ENCODE data around the gene LENG9.
"Not testable (repeated sequence)": the region's sequence is repeated elsewhere in the genome, so short reads cannot be mapped to it uniquely, and the experiment has no call there.

The LENG9 gene

DNA sequence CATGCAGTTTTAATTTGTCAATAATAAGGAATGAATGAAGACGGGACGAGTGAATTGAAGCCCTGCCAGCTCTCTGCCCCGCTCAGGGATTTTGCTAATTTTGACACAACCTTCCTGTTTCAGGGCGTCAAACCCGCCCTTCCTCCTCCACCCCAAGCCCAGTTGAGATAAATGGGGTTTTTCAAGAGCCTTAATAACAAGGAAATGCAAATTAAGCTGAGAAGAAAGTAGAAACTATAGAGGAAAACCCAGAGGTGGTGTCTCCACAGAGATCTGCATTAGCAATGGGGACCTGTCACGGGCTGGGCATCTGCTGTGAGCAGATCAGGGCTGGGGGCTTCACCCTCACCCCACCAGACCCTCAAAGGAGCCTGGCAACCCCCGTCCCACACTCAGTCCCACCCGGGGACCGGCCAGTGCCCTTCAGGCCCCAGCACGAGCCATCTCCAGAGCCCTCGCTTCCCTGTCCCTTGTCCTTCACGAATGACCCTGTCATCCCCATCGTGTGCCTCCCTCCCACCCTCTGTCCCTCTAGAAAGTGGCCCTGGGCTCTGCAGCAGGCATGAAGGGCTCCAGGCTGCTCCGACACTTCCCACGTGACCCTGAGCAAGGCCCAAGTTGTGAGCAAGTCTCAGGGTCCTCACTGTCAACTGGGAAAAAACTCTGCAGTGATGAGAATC is 43.6 kb upstream of the LENG9 start:
- not testable (repeated sequence) for H2BK120ac ChIP-seq (ENCODE audit: low read depth, low read length); H3K4ac ChIP-seq (ENCODE audit: low read length); H3K27ac ChIP-seq (replicated peaks; ENCODE audit: low read length); H3K9me3 ChIP-seq (replicated peaks in 1 of 2; ENCODE audit: control insufficient read depth in 2 of 2, insufficient read depth in 1 of 2, low read depth in 1 of 2, low read length in 2 of 2); H3K4me3 ChIP-seq (ENCODE audit: low read length in 2 of 2); DNase-seq (ENCODE audit: low spot score); H3K27me3 ChIP-seq (ENCODE audit: control insufficient read depth in 3 of 3, insufficient read depth in 3 of 3, low read depth in 1 of 3, low read length in 3 of 3); H2BK15ac ChIP-seq (ENCODE audit: low read length); H2AFZ ChIP-seq (ENCODE audit: low read length); H3K23ac ChIP-seq (ENCODE audit: low read depth, low read length, poor library complexity); H3K18ac ChIP-seq (ENCODE audit: low read length); H2BK12ac ChIP-seq (ENCODE audit: low read length); H4K8ac ChIP-seq (ENCODE audit: low read depth, low read length); H3K9ac ChIP-seq (ENCODE audit: low read depth, low read length, poor library complexity); H2AK5ac ChIP-seq (ENCODE audit: low read depth, low read length); H3K36me3 ChIP-seq (replicated peaks in 1 of 2; ENCODE audit: control insufficient read depth in 2 of 2, insufficient read depth in 2 of 2, low read length in 2 of 2); H2BK5ac ChIP-seq (ENCODE audit: low read length); H3K4me1 ChIP-seq (ENCODE audit: control insufficient read depth in 2 of 2, insufficient read depth in 1 of 2, low read depth in 1 of 2, low read length in 2 of 2); H3K4me2 ChIP-seq (ENCODE audit: insufficient read depth, low read length, poor library complexity, severe bottlenecking); H3K79me1 ChIP-seq (ENCODE audit: low read depth, low read length); H4K91ac ChIP-seq (ENCODE audit: low read depth, low read length, poor library complexity); H3K14ac ChIP-seq (ENCODE audit: low read length)
- WGBS, 2 donors (ENCODE audit: extremely low coverage in 2 of 2, insufficient read length in 2 of 2, insufficient replicate concordance in 1 of 2): no CpG with 5 or more reads among the region's 15 CpGs

- H2AFZ ChIP-seq (ENCODE audit: low read length): no peak overlapping the region
- no peaks in the 10 kb centered on the region for H3K36me3 ChIP-seq (replicated peaks in 1 of 2; ENCODE audit: control insufficient read depth in 2 of 2, insufficient read depth in 2 of 2, low read length in 2 of 2)
- H3K9me3 ChIP-seq (replicated peaks in 1 of 2; ENCODE audit: control insufficient read depth in 2 of 2, insufficient read depth in 1 of 2, low read depth in 1 of 2, low read length in 2 of 2): peaks cover 0 to 4% of the 10 kb centered on the region in 2 donors
- H3K79me1 ChIP-seq (ENCODE audit: low read depth, low read length): no peaks in the 10 kb centered on the region
- no peak overlapping the region for H4K91ac ChIP-seq (ENCODE audit: low read depth, low read length, poor library complexity)
- H2BK120ac ChIP-seq (ENCODE audit: low read depth, low read length): no peak overlapping the region
- no peak overlapping the region for H3K4ac ChIP-seq (ENCODE audit: low read length)
- H2BK12ac ChIP-seq (ENCODE audit: low read length): no peak overlapping the region
- no peak overlapping the region for H3K27ac ChIP-seq (replicated peaks; ENCODE audit: low read length)
- H3K9ac ChIP-seq (ENCODE audit: low read depth, low read length, poor library complexity): no peak overlapping the region
- H3K4me1 ChIP-seq (ENCODE audit: control insufficient read depth in 2 of 2, insufficient read depth in 1 of 2, low read depth in 1 of 2, low read length in 2 of 2): no peaks in the 10 kb centered on the region
- no peak overlapping the region for H2BK5ac ChIP-seq (ENCODE audit: low read length)
- H4K8ac ChIP-seq (ENCODE audit: low read depth, low read length): no peak overlapping the region
- no CpG with 5 or more reads among the region's 10 CpGs for WGBS, 2 donors (ENCODE audit: extremely low coverage in 2 of 2, insufficient read length in 2 of 2, insufficient replicate concordance in 1 of 2)
- DNase-seq (ENCODE audit: low spot score): no peak
- H3K27me3 ChIP-seq (ENCODE audit: control insufficient read depth in 3 of 3, insufficient read depth in 3 of 3, low read depth in 1 of 3, low read length in 3 of 3): peaks cover 0 to 10% (median 0%) of the 10 kb centered on the region in 3 experiments
- H3K4me2 ChIP-seq (ENCODE audit: insufficient read depth, low read length, poor library complexity, severe bottlenecking): no peak overlapping the region
- no peak overlapping the region for H2BK15ac ChIP-seq (ENCODE audit: low read length)
- H3K14ac ChIP-seq (ENCODE audit: low read length): no peak overlapping the region
- H3K23ac ChIP-seq (ENCODE audit: low read depth, low read length, poor library complexity): no peak overlapping the region
- no peak overlapping the region for H3K4me3 ChIP-seq (ENCODE audit: low read length in 2 of 2)
- no peak overlapping the region for H2AK5ac ChIP-seq (ENCODE audit: low read depth, low read length)
- no peak overlapping the region for H3K18ac ChIP-seq (ENCODE audit: low read length)
These were observed 42.5 kb upstream of the LENG9 start for GRCh38 chr19:54506079-54506478.

DNA sequence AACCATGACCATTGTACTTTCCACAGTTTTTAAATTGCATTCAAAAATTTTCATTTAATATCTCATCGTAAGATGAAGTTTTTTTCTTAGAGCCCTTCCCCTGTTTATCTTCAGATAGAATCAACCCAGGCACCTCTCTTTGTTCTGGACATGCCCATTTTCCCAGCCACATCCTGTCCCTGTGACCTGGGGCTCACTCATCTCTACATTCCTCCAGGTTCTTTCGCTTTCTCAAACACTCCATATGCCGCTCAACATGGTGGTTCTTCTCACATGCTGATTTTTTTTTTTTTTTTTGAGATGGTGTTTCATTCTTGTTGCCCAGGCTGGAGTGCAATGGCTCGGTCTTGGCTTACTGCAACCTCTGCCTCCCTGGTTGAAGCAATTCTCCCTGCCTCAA is 42.0 kb upstream of the LENG9 start:
- not testable (repeated sequence) for H3K4me3 ChIP-seq (ENCODE audit: low read length in 2 of 2); H4K8ac ChIP-seq (ENCODE audit: low read depth, low read length); H2BK12ac ChIP-seq (ENCODE audit: low read length); H3K4ac ChIP-seq (ENCODE audit: low read length); H3K23ac ChIP-seq (ENCODE audit: low read depth, low read length, poor library complexity); H2BK5ac ChIP-seq (ENCODE audit: low read length); H2AFZ ChIP-seq (ENCODE audit: low read length); H2BK120ac ChIP-seq (ENCODE audit: low read depth, low read length); H3K4me1 ChIP-seq (ENCODE audit: control insufficient read depth in 2 of 2, insufficient read depth in 1 of 2, low read depth in 1 of 2, low read length in 2 of 2); H3K9me3 ChIP-seq (replicated peaks in 1 of 2; ENCODE audit: control insufficient read depth in 2 of 2, insufficient read depth in 1 of 2, low read depth in 1 of 2, low read length in 2 of 2); H4K91ac ChIP-seq (ENCODE audit: low read depth, low read length, poor library complexity); H3K9ac ChIP-seq (ENCODE audit: low read depth, low read length, poor library complexity); H3K4me2 ChIP-seq (ENCODE audit: insufficient read depth, low read length, poor library complexity, severe bottlenecking); H3K79me1 ChIP-seq (ENCODE audit: low read depth, low read length); H3K27ac ChIP-seq (replicated peaks; ENCODE audit: low read length); H3K14ac ChIP-seq (ENCODE audit: low read length); H2BK15ac ChIP-seq (ENCODE audit: low read length); H2AK5ac ChIP-seq (ENCODE audit: low read depth, low read length); DNase-seq (ENCODE audit: low spot score); H3K36me3 ChIP-seq (replicated peaks in 1 of 2; ENCODE audit: control insufficient read depth in 2 of 2, insufficient read depth in 2 of 2, low read length in 2 of 2); H3K18ac ChIP-seq (ENCODE audit: low read length)
- WGBS, 2 donors (ENCODE audit: extremely low coverage in 2 of 2, insufficient read length in 2 of 2, insufficient replicate concordance in 1 of 2): no CpG with 5 or more reads among the region's 4 CpGs
- peaks cover 0 to 12% (median 0%) of the 10 kb centered on the region in 3 experiments for H3K27me3 ChIP-seq (ENCODE audit: control insufficient read depth in 3 of 3, insufficient read depth in 3 of 3, low read depth in 1 of 3, low read length in 3 of 3)

GRCh38 chr19:54502518-54503048 is 39.0 kb upstream of the LENG9 start, which contains the start of gene LAIR2:
Gene LAIR2, plus strand, starts transcription at chr19:54502831. Its CDS starts 88 bp downstream, at chr19:54502919.
- no peak within 1 kb of the TSS for H2BK12ac ChIP-seq (ENCODE audit: low read length)
- no peak within 1 kb of the TSS for H3K14ac ChIP-seq (ENCODE audit: low read length)
- no peaks in the 10 kb centered on the region for H3K79me1 ChIP-seq (ENCODE audit: low read depth, low read length)
- H3K9me3 ChIP-seq (replicated peaks in 1 of 2; ENCODE audit: control insufficient read depth in 2 of 2, insufficient read depth in 1 of 2, low read depth in 1 of 2, low read length in 2 of 2): peaks cover 0 to 9% of the 10 kb centered on the region in 2 donors
- H3K23ac ChIP-seq (ENCODE audit: low read depth, low read length, poor library complexity): no peak within 1 kb of the TSS
- H3K4me2 ChIP-seq (ENCODE audit: insufficient read depth, low read length, poor library complexity, severe bottlenecking): no peak within 1 kb of the TSS
- no peak within 1 kb of the TSS for H3K4ac ChIP-seq (ENCODE audit: low read length)
- H2BK120ac ChIP-seq (ENCODE audit: low read depth, low read length): no peak within 1 kb of the TSS
- no peak within 1 kb of the TSS for H4K91ac ChIP-seq (ENCODE audit: low read depth, low read length, poor library complexity)
- no peak within 1 kb of the TSS for H2BK5ac ChIP-seq (ENCODE audit: low read length)
- no peak within 1 kb of the TSS for H3K27ac ChIP-seq (replicated peaks; ENCODE audit: low read length)
- no peak within 1 kb of the TSS for H4K8ac ChIP-seq (ENCODE audit: low read depth, low read length)
- H3K27me3 ChIP-seq (ENCODE audit: control insufficient read depth in 3 of 3, insufficient read depth in 3 of 3, low read depth in 1 of 3, low read length in 3 of 3): peaks cover 0 to 13% (median 0%) of the 10 kb centered on the region in 3 experiments
- H3K4me3 ChIP-seq (ENCODE audit: low read length in 2 of 2): no peak within 1 kb of the TSS
- no peak within 1 kb of the TSS for H3K18ac ChIP-seq (ENCODE audit: low read length)
- H2AK5ac ChIP-seq (ENCODE audit: low read depth, low read length): no peak within 1 kb of the TSS
- no peak within 1 kb of the TSS for H3K9ac ChIP-seq (ENCODE audit: low read depth, low read length, poor library complexity)
- no peak within 1 kb of the TSS for H2AFZ ChIP-seq (ENCODE audit: low read length)
- H2BK15ac ChIP-seq (ENCODE audit: low read length): no peak within 1 kb of the TSS
- no peaks in the 10 kb centered on the region for H3K36me3 ChIP-seq (replicated peaks in 1 of 2; ENCODE audit: control insufficient read depth in 2 of 2, insufficient read depth in 2 of 2, low read length in 2 of 2)
- no peaks in the 10 kb centered on the region for H3K4me1 ChIP-seq (ENCODE audit: control insufficient read depth in 2 of 2, insufficient read depth in 1 of 2, low read depth in 1 of 2, low read length in 2 of 2)
- WGBS, 2 donors (ENCODE audit: extremely low coverage in 2 of 2, insufficient read length in 2 of 2, insufficient replicate concordance in 1 of 2): no CpG with 5 or more reads among the region's 14 CpGs
- no peak for DNase-seq (ENCODE audit: low spot score)
